ENCODE results near the gene DCDC1. TPM values are rescaled to one million over a fixed set of nuclear protein-coding genes. Genes with fewer than 3 reads are reported as not detected.

Gene DCDC1
- total and polyA plus RNA-seq, 2 donors (not counting 1 experiment from before 2014, with no cell fraction given), result 0.05 to 0.17 TPM

DNA sequence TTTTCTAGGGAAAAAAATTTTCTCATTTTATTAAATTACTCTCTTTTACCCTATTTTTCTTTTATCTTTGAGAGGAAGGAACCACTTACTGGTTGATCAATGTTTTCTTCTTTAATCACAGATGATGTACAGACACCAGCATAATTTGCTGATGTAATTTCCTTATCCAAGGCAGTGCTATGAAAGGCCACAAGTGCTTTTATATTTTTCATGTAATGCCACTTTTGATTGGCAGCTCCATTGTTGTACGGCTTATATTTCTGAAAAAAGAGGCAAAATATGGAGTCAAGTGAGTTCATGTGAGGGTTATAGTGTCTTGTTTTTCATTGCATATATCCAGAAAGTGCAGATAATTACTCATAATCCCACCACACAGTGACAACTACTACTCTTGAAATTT, 460.7 kb downstream of the DCDC1 start:
- no peaks in the 10 kb centered on the region for H3K79me2 ChIP-seq (ENCODE audit: control insufficient read depth, insufficient read depth, low read length)
- no peaks in the 10 kb centered on the region for H3K9me3 ChIP-seq (ENCODE audit: control insufficient read depth, insufficient read depth, low read depth, low read length)
- no peak overlapping the region for H3K4me2 ChIP-seq (ENCODE audit: extremely low read depth, insufficient read depth, low read length)
- no peak overlapping the region for H3K4me3 ChIP-seq (replicated peaks in 1 of 4; ENCODE audit: control extremely low read depth in 1 of 4, insufficient read depth in 1 of 4, low read depth in 3 of 4, low read length in 4 of 4)
- no peaks in the 10 kb centered on the region for H4K20me1 ChIP-seq (ENCODE audit: control insufficient read depth, extremely low read depth, insufficient read depth, low read length)
- no peak overlapping the region for H3K9ac ChIP-seq (ENCODE audit: insufficient read depth, low read length)
- H2AFZ ChIP-seq (ENCODE audit: low read length), result no peak overlapping the region
- no peaks in the 10 kb centered on the region for H3K27me3 ChIP-seq (ENCODE audit: control insufficient read depth, insufficient read depth, low read length)
- no peaks in the 10 kb centered on the region for H3K4me1 ChIP-seq (ENCODE audit: control insufficient read depth, extremely low read depth, insufficient read depth, low read length)
- DNase-seq (ENCODE audit: low read depth in 2 of 2), result no peak
- no peaks in the 10 kb centered on the region for H3K36me3 ChIP-seq (ENCODE audit: control insufficient read depth, insufficient read depth, low read length)
- TF ChIP-seq EZH2 (IDR thresholded peaks at IDR 0.05; ENCODE audit: low read length, missing control alignments), result no peak
- TF ChIP-seq, protein P1, sequence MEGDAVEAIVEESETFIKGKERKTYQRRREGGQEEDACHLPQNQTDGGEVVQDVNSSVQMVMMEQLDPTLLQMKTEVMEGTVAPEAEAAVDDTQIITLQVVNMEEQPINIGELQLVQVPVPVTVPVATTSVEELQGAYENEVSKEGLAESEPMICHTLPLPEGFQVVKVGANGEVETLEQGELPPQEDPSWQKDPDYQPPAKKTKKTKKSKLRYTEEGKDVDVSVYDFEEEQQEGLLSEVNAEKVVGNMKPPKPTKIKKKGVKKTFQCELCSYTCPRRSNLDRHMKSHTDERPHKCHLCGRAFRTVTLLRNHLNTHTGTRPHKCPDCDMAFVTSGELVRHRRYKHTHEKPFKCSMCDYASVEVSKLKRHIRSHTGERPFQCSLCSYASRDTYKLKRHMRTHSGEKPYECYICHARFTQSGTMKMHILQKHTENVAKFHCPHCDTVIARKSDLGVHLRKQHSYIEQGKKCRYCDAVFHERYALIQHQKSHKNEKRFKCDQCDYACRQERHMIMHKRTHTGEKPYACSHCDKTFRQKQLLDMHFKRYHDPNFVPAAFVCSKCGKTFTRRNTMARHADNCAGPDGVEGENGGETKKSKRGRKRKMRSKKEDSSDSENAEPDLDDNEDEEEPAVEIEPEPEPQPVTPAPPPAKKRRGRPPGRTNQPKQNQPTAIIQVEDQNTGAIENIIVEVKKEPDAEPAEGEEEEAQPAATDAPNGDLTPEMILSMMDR (conservative IDR thresholded peaks at IDR 0.05 in 1 of 2, IDR thresholded peaks at IDR 0.05 in 1 of 2; ENCODE audit: low read depth in 1 of 2, low read length in 2 of 2), result no peak
- H3K27ac ChIP-seq (ENCODE audit: insufficient read depth, low read length), result no peak overlapping the region

DNA sequence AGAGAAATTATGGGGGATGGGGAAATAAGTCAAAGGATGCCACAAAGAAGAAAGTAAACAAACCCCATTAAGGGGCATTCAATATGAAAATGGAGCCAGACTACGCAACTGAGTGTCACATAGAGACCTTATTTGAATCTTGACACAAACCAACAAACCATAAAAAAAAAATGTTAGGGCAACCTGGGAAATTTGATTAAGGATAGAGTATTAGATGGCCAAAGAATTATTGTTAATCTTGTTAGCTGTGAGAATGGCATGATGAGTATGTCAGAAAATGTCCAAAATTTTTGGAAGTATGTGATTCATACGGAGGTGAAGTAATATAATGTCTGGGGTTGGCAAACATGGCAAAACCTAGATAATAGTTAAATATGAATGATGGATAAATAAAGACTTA, 461.3 kb downstream of the DCDC1 start:
- no peaks in the 10 kb centered on the region for H3K4me1 ChIP-seq (ENCODE audit: control insufficient read depth, extremely low read depth, insufficient read depth, low read length)
- H4K20me1 ChIP-seq (ENCODE audit: control insufficient read depth, extremely low read depth, insufficient read depth, low read length), result no peaks in the 10 kb centered on the region
- H3K9me3 ChIP-seq (ENCODE audit: control insufficient read depth, insufficient read depth, low read depth, low read length), result no peaks in the 10 kb centered on the region
- no peak for DNase-seq (ENCODE audit: low read depth in 2 of 2)
- H3K4me3 ChIP-seq (replicated peaks in 1 of 4; ENCODE audit: control extremely low read depth in 1 of 4, insufficient read depth in 1 of 4, low read depth in 3 of 4, low read length in 4 of 4), result no peak overlapping the region
- H3K36me3 ChIP-seq (ENCODE audit: control insufficient read depth, insufficient read depth, low read length), result no peaks in the 10 kb centered on the region
- H3K9ac ChIP-seq (ENCODE audit: insufficient read depth, low read length), result no peak overlapping the region
- no peaks in the 10 kb centered on the region for H3K79me2 ChIP-seq (ENCODE audit: control insufficient read depth, insufficient read depth, low read length)
- TF ChIP-seq, protein P1 (conservative IDR thresholded peaks at IDR 0.05 in 1 of 2, IDR thresholded peaks at IDR 0.05 in 1 of 2; ENCODE audit: low read depth in 1 of 2, low read length in 2 of 2), result no peak
- no peak for TF ChIP-seq EZH2 (IDR thresholded peaks at IDR 0.05; ENCODE audit: low read length, missing control alignments)
- no peaks in the 10 kb centered on the region for H3K27me3 ChIP-seq (ENCODE audit: control insufficient read depth, insufficient read depth, low read length)
- H3K27ac ChIP-seq (ENCODE audit: insufficient read depth, low read length), result no peak overlapping the region
- no peak overlapping the region for H2AFZ ChIP-seq (ENCODE audit: low read length)
- no peak overlapping the region for H3K4me2 ChIP-seq (ENCODE audit: extremely low read depth, insufficient read depth, low read length)

DNA sequence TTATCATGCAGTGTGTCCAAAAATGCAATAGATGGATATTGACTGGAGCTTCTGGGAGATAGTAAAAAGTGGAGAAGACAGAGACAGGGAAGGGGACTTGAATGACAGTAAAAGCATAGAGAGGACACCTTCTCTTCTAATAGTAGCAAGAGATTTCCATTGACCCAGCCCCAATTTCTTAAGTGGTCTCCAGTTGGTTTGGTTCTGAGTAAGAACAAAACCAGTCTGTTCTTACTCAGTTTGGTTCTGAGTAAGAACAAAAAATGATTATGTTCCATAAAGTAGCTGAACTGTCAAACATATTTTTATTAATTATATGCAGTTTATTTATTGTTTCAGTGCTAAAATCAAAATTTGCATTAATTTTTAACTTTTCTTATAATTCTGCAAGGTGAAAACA, 466.6 kb downstream of the DCDC1 start:
- H3K27me3 ChIP-seq (ENCODE audit: control insufficient read depth, insufficient read depth, low read length), result no peaks in the 10 kb centered on the region
- no peak overlapping the region for H3K9ac ChIP-seq (ENCODE audit: insufficient read depth, low read length)
- H3K4me1 ChIP-seq (ENCODE audit: control insufficient read depth, extremely low read depth, insufficient read depth, low read length), result no peaks in the 10 kb centered on the region
- TF ChIP-seq, protein P1 (conservative IDR thresholded peaks at IDR 0.05 in 1 of 2, IDR thresholded peaks at IDR 0.05 in 1 of 2; ENCODE audit: low read depth in 1 of 2, low read length in 2 of 2), result no peak
- no peak for TF ChIP-seq EZH2 (IDR thresholded peaks at IDR 0.05; ENCODE audit: low read length, missing control alignments)
- no peaks in the 10 kb centered on the region for H3K79me2 ChIP-seq (ENCODE audit: control insufficient read depth, insufficient read depth, low read length)
- H3K27ac ChIP-seq (ENCODE audit: insufficient read depth, low read length), result no peak overlapping the region
- DNase-seq (ENCODE audit: low read depth in 2 of 2), result no peak
- H3K4me2 ChIP-seq (ENCODE audit: extremely low read depth, insufficient read depth, low read length), result no peak overlapping the region
- H3K4me3 ChIP-seq (replicated peaks in 1 of 4; ENCODE audit: control extremely low read depth in 1 of 4, insufficient read depth in 1 of 4, low read depth in 3 of 4, low read length in 4 of 4), result no peak overlapping the region
- no peaks in the 10 kb centered on the region for H4K20me1 ChIP-seq (ENCODE audit: control insufficient read depth, extremely low read depth, insufficient read depth, low read length)
- H3K36me3 ChIP-seq (ENCODE audit: control insufficient read depth, insufficient read depth, low read length), result no peaks in the 10 kb centered on the region
- no peaks in the 10 kb centered on the region for H3K9me3 ChIP-seq (ENCODE audit: control insufficient read depth, insufficient read depth, low read depth, low read length)
- H2AFZ ChIP-seq (ENCODE audit: low read length), result no peak overlapping the region
